Testis (tissue), 2 donors: ENCODE results near the gene ADGRB3.

Experiments used
- CTCF ChIP-seq, 3 experiments: fragments of 450-650 bp in 2 of 3; fragments of 200-600 bp in 1 of 3; sonication (generic) in 1 of 3; IDR thresholded peaks; one replicate each; pipeline ENCODE4 v1.5.1; 2016 to 2019; ENCODE audit warnings: antibody characterized with exemption in 3 of 3, mild to moderate bottlenecking in 2 of 3, moderate library complexity in 1 of 3
- POLR2A ChIP-seq: fragments of 450-650 bp; IDR thresholded peaks from one replicate; pipeline ENCODE4 v1.6.1; 2017; ENCODE audit warnings: antibody characterized with exemption, mild to moderate bottlenecking, moderate library complexity

GRCh38 chr6:68654134-68654533, 19.1 kb downstream of the ADGRB3 start:
- TF ChIP-seq CTCF (IDR thresholded peaks at IDR 0.05) (no peak), POLR2A (no peak)
